Ovary (tissue), 3 donors: Measurements from ENCODE around the gene ZNF175.

Experiments
- EP300 ChIP-seq: sonication (generic); formaldehyde crosslinking; IDR thresholded peaks from one replicate; pipeline ENCODE4 v1.6.1; 2017; ENCODE audit warnings: antibody characterized with exemption
- TF ChIP-seq, protein P1 (sequence below), 3 donors: fragments of 450-650 bp in 2 of 3; fragments of 200-600 bp in 1 of 3; IDR thresholded peaks; one replicate each; pipeline versions ENCODE4 v1.5.1 to v1.8.0; 2016 to 2022; ENCODE audit warnings: antibody characterized with exemption in 3 of 3, mild to moderate bottlenecking in 1 of 3
- donor health status: DM: no; HTN: no; CAD: no.

GRCh38 chr19:51541458-51542357 is 29.4 kb upstream of the ZNF175 start:
- TF ChIP-seq, protein P1, sequence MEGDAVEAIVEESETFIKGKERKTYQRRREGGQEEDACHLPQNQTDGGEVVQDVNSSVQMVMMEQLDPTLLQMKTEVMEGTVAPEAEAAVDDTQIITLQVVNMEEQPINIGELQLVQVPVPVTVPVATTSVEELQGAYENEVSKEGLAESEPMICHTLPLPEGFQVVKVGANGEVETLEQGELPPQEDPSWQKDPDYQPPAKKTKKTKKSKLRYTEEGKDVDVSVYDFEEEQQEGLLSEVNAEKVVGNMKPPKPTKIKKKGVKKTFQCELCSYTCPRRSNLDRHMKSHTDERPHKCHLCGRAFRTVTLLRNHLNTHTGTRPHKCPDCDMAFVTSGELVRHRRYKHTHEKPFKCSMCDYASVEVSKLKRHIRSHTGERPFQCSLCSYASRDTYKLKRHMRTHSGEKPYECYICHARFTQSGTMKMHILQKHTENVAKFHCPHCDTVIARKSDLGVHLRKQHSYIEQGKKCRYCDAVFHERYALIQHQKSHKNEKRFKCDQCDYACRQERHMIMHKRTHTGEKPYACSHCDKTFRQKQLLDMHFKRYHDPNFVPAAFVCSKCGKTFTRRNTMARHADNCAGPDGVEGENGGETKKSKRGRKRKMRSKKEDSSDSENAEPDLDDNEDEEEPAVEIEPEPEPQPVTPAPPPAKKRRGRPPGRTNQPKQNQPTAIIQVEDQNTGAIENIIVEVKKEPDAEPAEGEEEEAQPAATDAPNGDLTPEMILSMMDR (IDR thresholded peaks at IDR 0.05) = no peak
- no peak for TF ChIP-seq EP300
